ENCODE results near the gene COLEC11. TPM values are rescaled to one million over a fixed set of nuclear protein-coding genes. Genes with fewer than 3 reads are reported as not detected.

Gene COLEC11
- total RNA-seq, 4 donors from 2014 or later: 0.66 to 6.7 (median 1.6) TPM; not detected in 1

DNA sequence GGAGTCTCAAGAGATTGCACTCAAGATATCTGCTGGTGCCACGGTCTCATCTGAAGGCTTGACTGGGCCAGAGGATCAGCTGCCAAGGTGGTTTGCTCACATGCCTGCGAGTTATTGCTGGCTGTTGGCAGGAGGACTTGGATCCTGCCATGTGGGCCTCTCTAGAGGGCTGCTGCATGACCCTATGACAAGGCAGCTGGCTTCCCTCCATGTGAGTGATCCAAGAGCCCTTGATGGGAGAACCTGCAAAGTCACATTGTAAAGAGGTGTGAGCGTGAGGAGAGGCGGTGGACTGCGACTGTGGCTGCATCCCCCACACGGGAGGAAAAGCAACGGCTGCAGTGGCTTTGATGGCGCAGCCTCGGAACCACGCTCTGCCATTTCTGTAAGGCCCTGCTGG lies 59.1 kb downstream of the COLEC11 start:
- Histone ChIP-seq H3K36me3 (no peaks in the 10 kb centered on the region), H3K27ac (no peak overlapping the region), H3K4me1 (peaks cover 0 to 31% (median 9%) of the 10 kb centered on the region in 4 donors), H3K4me3 (no peak overlapping the region), H3K9me3 (no peaks in the 10 kb centered on the region), H3K27me3 (no peaks in the 10 kb centered on the region)
- TF ChIP-seq EP300 (IDR thresholded peaks at IDR 0.05) (no peak), CTCF (IDR thresholded peaks at IDR 0.05) (no peak), POLR2A (IDR thresholded peaks at IDR 0.05) (no peak)
- no peak for DNase-seq (ENCODE audit: low spot score in 2 of 2)
- WGBS, 2 donors: 96 to 98% methylated on average over 10 of the region's 10 CpGs

DNA sequence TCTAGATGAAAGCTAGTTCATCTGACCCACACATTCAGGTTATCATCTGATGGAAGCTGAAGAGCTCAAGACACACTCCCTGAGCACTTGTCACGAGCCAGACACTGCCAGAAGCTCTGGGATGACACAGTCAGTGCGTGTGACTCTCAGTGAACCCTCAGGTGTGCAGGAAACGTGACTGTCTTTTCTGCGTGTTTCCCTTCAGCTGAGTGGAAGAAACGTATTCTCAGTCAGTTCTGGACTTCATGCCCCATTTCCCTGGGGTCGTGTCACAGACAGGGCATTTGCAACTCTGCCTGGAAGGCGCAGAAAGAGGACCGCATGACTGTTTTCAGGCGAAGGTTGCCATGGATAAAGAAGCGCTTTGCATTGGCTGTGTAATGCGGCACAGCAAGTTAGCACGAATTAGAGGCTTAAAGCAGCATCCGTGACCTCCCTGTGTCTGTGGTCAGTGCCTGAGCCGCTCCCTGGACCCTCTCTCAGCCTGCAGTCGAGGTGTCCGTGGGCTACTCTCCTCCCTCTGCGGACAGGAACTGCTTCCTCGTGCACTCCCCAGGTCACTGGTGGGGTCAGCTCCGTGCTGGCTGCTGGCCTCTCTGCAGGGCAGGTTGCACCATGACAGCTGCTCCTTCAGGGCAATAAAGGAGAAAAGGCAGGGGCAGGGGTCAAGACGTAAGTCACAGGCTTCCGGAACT lies 59.8 kb downstream of the COLEC11 start:
- peaks cover 0 to 36% (median 9%) of the 10 kb centered on the region in 4 donors for H3K4me1 ChIP-seq
- H3K27ac ChIP-seq: no peak overlapping the region
- TF ChIP-seq EP300 (IDR thresholded peaks at IDR 0.05) (no peak), POLR2A (IDR thresholded peaks at IDR 0.05) (no peak), CTCF (IDR thresholded peaks at IDR 0.05) (no peak)
- H3K27me3 ChIP-seq: no peaks in the 10 kb centered on the region
- H3K36me3 ChIP-seq: no peaks in the 10 kb centered on the region
- 76 to 83% methylated on average over 15 to 21 of the region's 21 CpGs for WGBS, 2 donors
- no peak for DNase-seq (ENCODE audit: low spot score in 2 of 2)
- no peaks in the 10 kb centered on the region for H3K9me3 ChIP-seq
- no peak overlapping the region for H3K4me3 ChIP-seq

DNA sequence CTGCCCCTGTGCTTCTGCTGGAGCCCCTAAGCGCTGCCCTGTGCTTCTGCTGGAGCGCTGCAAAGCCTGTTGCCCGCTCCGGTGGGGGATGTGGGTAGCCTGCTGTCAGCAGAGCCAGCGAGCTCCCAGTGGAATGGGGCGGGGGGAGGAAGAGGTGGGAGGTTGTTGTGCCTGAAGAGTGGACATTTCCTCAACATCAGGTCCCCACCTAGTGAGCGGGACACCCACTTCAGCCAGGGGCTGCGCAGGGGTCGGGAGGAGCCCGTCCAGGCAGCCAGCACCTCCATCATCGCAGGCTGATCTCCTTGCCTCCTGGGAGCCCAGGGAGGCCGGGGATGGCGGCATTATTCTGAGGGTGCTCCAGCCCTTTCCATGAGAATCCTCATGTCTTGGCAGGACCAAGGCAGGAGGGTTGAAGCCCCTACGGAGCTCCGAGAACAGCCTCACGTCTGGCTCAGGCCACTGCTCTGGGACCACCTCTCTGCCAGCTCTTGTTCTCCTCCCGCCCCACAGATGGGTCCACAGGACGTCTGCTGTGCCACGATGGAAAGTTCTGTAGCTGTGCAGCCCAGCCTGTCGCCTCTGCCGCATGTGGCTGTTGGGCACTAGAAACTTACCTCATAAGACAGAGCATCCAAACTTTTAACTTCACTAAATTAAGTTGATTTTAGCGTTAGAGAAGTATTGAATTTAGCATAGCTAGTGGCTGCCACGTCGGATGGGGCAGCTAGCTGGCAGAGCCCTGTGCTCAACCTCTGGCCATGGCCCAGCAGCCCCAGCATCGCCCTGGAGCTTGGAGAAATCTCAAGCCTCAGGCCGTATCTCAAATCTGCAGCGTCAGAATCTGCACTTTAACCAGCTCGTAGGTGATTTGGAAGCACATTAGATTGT lies 61.2 kb downstream of the COLEC11 start:
- Histone ChIP-seq H3K4me1 (peaks cover 0 to 32% (median 9%) of the 10 kb centered on the region in 4 donors), H3K27ac (peak overlapping the region in 1 of 4 donors; percentile 5), H3K4me3 (no peak overlapping the region), H3K27me3 (no peaks in the 10 kb centered on the region), H3K9me3 (no peaks in the 10 kb centered on the region), H3K36me3 (no peaks in the 10 kb centered on the region)
- TF ChIP-seq POLR2A (IDR thresholded peaks at IDR 0.05) (no peak), CTCF (IDR thresholded peaks at IDR 0.05) (no peak), EP300 (IDR thresholded peaks at IDR 0.05) (no peak)
- WGBS, 2 donors: 71 to 78% methylated on average over 25 of the region's 28 CpGs
- DNase-seq (ENCODE audit: low spot score in 2 of 2): no peak

- peak overlapping the region in 1 of 4 donors; percentile 5 for H3K27ac ChIP-seq
These were observed 62.1 kb downstream of the COLEC11 start for GRCh38 chr2:3656762-3657721.

GRCh38 chr2:3657881-3658280 lies 63.0 kb downstream of the COLEC11 start, which contains the start of gene ALLC:
ALLC (plus strand) TSS chr2:3658200; CDS start chr2:3671158, 12,958 bp downstream.
- TF ChIP-seq EP300 (IDR thresholded peaks at IDR 0.05) (no peak), CTCF (IDR thresholded peaks at IDR 0.05) (no peak), POLR2A (IDR thresholded peaks at IDR 0.05) (no peak)
- H3K36me3 ChIP-seq: no peaks in the 10 kb centered on the region
- no peaks in the 10 kb centered on the region for H3K9me3 ChIP-seq
- peak within 1 kb of the TSS in 2 of 4 donors; percentile 10 to 74 for H3K27ac ChIP-seq
- peaks cover 0 to 21% (median 1%) of the 10 kb centered on the region in 4 donors for H3K4me1 ChIP-seq
- no peaks in the 10 kb centered on the region for H3K27me3 ChIP-seq
- WGBS, 2 donors: 90 to 97% methylated on average over 6 to 7 of the region's 7 CpGs
- DNase-seq (ENCODE audit: low spot score in 2 of 2): no peak
- no peak within 1 kb of the TSS for H3K4me3 ChIP-seq

More at GRCh38 chr2:3656762-3657721, 62.1 kb downstream of the COLEC11 start:
- no peaks in the 10 kb centered on the region for H3K36me3 ChIP-seq
- WGBS, 2 donors: 64 to 65% methylated on average over 34 to 35 of the region's 36 CpGs
- no peak for TF ChIP-seq EP300 (IDR thresholded peaks at IDR 0.05)
- no peaks in the 10 kb centered on the region for H3K9me3 ChIP-seq
- no peak overlapping the region for H3K4me3 ChIP-seq
- peaks cover 0 to 24% (median 4%) of the 10 kb centered on the region in 4 donors for H3K4me1 ChIP-seq
- no peaks in the 10 kb centered on the region for H3K27me3 ChIP-seq
- DNase-seq (ENCODE audit: low spot score in 2 of 2): no peak
